Ishikawa (cell line): ENCODE measurements around the gene PDIA5.

ENCODE experiments used
- CEBPB ChIP-seq: IDR thresholded peaks from 2 replicates; pipeline ENCODE4 v1.6.1; 2012
- CREB1 ChIP-seq: IDR thresholded peaks from 2 replicates; pipeline ENCODE4 v1.6.1; 2012; ENCODE audit warnings: low read depth
- EGR1 ChIP-seq: IDR thresholded peaks from 2 replicates; pipeline ENCODE4 v1.6.1; 2012
- EP300 ChIP-seq: IDR thresholded peaks from 2 replicates; pipeline ENCODE4 v1.6.1; 2012; ENCODE audit warnings: borderline replicate concordance
- FOXM1 ChIP-seq: IDR thresholded peaks from 2 replicates; pipeline ENCODE4 v1.6.1; 2012; ENCODE audit warnings: low read depth, borderline replicate concordance
- NFIC ChIP-seq: IDR thresholded peaks from 2 replicates; pipeline ENCODE4 v1.6.1; 2012
- RAD21 ChIP-seq: IDR thresholded peaks from 2 replicates; pipeline ENCODE4 v1.6.1; 2012; ENCODE audit warnings: low read depth
- TAF1 ChIP-seq: IDR thresholded peaks from 2 replicates; pipeline ENCODE4 v1.6.1; 2012; ENCODE audit warnings: low read depth, mild to moderate bottlenecking
- TCF12 ChIP-seq: IDR thresholded peaks from 2 replicates; pipeline ENCODE4 v1.6.1; 2012; ENCODE audit warnings: low read depth
- TEAD4 ChIP-seq: IDR thresholded peaks from 2 replicates; pipeline ENCODE4 v1.6.1; 2012
- YY1 ChIP-seq: IDR thresholded peaks from 2 replicates; pipeline ENCODE4 v1.6.1; 2012; ENCODE audit warnings: low read depth
- ZBTB7A ChIP-seq: IDR thresholded peaks from 2 replicates; pipeline ENCODE4 v1.6.1; 2012; ENCODE audit warnings: low read depth
- TF ChIP-seq, protein P1 (sequence below): IDR thresholded peaks from 2 replicates; pipeline ENCODE4 v1.6.1; 2012
- TF ChIP-seq, protein P2 (sequence below): IDR thresholded peaks from 2 replicates; pipeline ENCODE4 v1.6.1; 2012
- TF ChIP-seq, protein P3 (sequence below): IDR thresholded peaks from 2 replicates; pipeline ENCODE4 v1.6.1; 2012; ENCODE audit warnings: low read depth, mild to moderate bottlenecking

Gene PDIA5

DNA sequence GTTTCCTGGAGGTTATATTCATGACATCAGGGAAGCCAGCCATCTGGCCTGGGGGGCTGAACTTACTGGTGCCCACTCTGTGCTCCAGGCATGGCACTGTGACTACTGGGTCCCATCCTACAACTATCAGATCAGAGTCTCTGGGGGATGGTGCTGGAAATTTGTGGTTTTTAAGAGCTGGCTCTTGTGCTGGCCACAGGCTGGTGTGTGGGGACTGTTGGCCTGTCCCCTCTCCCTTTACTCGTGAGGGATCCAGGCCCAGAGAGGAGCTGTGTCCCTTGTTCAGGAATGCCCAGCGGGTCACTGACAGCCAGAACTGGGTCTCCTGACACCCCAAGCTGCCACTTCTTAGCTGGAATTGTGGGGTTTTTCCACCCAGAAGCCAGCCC is 90.4 kb downstream of the PDIA5 start:
- TF ChIP-seq TCF12 (no peak), FOXM1 (no peak), RAD21 (no peak), EP300 (no peak), TEAD4 (no peak), TAF1 (no peak), CREB1 (no peak), EGR1 (no peak), ZBTB7A (no peak)
- TF ChIP-seq, protein P1, sequence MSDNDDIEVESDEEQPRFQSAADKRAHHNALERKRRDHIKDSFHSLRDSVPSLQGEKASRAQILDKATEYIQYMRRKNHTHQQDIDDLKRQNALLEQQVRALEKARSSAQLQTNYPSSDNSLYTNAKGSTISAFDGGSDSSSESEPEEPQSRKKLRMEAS = no peak
- TF ChIP-seq, protein P2, sequence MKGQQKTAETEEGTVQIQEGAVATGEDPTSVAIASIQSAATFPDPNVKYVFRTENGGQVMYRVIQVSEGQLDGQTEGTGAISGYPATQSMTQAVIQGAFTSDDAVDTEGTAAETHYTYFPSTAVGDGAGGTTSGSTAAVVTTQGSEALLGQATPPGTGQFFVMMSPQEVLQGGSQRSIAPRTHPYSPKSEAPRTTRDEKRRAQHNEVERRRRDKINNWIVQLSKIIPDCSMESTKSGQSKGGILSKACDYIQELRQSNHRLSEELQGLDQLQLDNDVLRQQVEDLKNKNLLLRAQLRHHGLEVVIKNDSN = no peak

DNA sequence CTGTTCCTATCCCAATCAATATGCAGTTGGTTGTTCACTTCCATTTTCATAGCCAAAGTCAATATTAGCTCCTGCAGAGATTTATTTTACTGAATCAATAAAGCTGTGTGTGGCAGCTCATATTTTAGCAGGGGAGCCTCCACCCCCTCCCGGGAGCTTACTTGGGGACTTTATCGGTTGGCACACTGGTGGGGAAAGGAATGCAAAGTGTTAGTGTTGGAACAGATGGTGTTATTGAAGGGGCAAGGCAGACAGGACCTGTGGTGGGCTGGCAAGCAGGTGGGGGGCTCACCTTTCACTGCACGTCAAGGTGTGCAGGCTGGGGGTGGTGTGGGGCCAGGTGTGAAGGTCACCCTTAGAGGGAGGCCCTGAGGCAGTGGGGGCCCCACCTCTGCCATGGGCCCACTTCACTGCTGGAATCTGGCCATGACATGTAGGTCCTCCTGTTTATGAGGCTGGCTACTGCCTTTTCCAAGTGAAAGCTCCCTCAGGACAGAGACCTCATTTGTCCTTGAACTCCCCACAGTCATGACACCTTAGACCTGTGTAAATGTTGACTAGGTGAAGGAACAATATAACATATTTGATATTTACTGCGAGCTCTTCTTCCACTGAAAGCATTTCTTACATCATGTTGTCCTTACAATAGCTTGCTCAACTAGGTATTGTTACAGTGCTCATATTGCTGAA is 90.9 kb downstream of the PDIA5 start:
- no peak for TF ChIP-seq TAF1
- TF ChIP-seq CEBPB = peak; percentile 36; the same call in 1 of the 2 replicates

DNA sequence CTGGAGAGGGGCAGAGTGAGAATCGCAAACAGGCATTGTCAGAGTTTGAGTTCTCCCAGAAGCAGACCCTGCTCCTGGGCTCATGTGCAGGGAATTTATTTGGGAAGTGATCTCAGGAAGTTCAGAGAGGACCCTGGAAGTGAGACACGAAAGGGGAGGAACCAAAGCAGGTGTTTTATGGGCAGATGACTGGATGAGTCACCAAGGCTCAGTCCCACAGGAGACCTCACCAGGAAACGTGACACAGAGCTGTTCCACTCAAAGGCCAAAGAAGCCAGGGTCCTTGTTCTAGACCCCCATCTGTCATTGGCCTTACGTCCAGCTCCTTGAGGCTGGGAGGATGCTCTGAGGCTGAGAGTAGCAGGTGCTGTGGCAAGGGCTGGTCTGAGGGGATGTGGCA is 91.5 kb downstream of the PDIA5 start:
- TF ChIP-seq, protein P1 = no peak
- TF ChIP-seq TCF12 (no peak), EGR1 (no peak), YY1 (no peak), NFIC (no peak), RAD21 (no peak), CREB1 (no peak)

DNA sequence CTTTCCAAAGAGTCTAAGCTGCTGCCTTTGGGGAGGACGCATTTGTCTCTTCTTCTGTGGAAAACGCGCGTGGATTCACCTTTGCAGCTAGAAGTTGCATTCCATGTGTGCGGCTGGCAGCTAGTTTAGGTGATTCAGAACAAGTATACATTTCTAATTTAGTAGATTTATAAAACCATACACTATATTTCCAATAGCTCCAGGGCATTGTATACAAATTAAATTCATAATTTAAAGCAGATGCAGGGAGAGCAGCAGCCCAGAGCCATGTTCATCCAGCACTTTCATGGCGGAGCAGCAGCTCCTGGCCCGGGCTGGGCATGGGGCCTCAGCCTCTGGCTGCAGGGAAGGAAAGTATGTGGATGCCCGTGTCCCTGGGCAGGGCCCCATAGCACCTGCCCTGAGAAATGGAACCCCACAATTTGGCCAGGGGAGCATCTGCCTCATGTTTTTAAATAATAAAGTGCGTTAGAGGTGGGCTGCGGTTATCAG is 92.1 kb downstream of the PDIA5 start:
- TF ChIP-seq NFIC (no peak), TEAD4 (no peak), CREB1 (no peak), RAD21 (no peak), TAF1 (no peak), ZBTB7A (no peak), EGR1 (no peak), YY1 (no peak), CEBPB (no peak), EP300 (no peak), FOXM1 (no peak), TCF12 (no peak)
- TF ChIP-seq, protein P3, sequence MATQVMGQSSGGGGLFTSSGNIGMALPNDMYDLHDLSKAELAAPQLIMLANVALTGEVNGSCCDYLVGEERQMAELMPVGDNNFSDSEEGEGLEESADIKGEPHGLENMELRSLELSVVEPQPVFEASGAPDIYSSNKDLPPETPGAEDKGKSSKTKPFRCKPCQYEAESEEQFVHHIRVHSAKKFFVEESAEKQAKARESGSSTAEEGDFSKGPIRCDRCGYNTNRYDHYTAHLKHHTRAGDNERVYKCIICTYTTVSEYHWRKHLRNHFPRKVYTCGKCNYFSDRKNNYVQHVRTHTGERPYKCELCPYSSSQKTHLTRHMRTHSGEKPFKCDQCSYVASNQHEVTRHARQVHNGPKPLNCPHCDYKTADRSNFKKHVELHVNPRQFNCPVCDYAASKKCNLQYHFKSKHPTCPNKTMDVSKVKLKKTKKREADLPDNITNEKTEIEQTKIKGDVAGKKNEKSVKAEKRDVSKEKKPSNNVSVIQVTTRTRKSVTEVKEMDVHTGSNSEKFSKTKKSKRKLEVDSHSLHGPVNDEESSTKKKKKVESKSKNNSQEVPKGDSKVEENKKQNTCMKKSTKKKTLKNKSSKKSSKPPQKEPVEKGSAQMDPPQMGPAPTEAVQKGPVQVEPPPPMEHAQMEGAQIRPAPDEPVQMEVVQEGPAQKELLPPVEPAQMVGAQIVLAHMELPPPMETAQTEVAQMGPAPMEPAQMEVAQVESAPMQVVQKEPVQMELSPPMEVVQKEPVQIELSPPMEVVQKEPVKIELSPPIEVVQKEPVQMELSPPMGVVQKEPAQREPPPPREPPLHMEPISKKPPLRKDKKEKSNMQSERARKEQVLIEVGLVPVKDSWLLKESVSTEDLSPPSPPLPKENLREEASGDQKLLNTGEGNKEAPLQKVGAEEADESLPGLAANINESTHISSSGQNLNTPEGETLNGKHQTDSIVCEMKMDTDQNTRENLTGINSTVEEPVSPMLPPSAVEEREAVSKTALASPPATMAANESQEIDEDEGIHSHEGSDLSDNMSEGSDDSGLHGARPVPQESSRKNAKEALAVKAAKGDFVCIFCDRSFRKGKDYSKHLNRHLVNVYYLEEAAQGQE = no peak
- TF ChIP-seq, protein P1 = no peak
- TF ChIP-seq, protein P2 = no peak

DNA sequence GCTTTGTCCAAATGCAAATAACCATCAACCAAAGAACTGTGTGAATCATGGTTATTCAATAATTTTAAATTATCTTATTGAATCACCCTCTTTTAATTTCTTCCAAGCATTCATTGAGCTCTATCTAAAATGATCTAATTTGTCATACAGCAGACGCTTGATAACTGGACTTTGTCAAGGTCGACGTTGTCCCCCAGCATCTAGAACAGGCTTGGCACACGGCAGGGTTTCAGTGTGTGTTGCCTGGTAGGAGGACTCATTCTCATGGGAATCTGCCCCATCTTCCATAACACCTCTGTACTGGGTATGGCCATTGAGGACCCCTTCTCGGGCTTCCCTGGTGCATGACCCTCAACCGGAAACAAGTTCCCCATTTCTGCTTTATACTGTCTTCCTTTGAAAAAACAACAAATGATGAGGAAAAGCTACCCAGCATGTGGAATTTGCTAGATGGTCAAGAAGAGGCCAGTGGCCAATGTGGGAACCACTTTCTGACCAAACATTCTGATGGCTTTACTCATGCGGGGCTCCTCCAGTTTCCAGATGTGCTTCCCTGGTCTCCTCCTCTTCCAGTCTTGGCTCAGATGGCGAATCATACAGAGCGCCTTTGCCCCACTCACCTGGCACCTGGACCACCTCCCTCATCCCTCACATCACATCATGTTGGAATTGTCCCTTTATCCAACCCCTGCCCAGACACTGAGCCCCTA is 93.3 kb downstream of the PDIA5 start:
- no peak for TF ChIP-seq ZBTB7A
- no peak for TF ChIP-seq CEBPB
- no peak for TF ChIP-seq CREB1
- no peak for TF ChIP-seq EP300
- TF ChIP-seq NFIC = no peak
- TF ChIP-seq, protein P3 = no peak
- TF ChIP-seq, protein P2 = no peak
- no peak for TF ChIP-seq FOXM1
- no peak for TF ChIP-seq YY1
- TF ChIP-seq EGR1 = no peak
- no peak for TF ChIP-seq TAF1
- no peak for TF ChIP-seq TEAD4
- TF ChIP-seq RAD21 = no peak
- TF ChIP-seq, protein P1 = no peak
- no peak for TF ChIP-seq TCF12
